ENCODE data around the gene NUP93. TPM values are rescaled to one million over a fixed set of nuclear protein-coding genes. Genes with fewer than 3 reads are reported as not detected.

Gene NUP93
- total and polyA plus RNA-seq, 2 experiments from 2014 or later: 139 to 187 TPM

DNA sequence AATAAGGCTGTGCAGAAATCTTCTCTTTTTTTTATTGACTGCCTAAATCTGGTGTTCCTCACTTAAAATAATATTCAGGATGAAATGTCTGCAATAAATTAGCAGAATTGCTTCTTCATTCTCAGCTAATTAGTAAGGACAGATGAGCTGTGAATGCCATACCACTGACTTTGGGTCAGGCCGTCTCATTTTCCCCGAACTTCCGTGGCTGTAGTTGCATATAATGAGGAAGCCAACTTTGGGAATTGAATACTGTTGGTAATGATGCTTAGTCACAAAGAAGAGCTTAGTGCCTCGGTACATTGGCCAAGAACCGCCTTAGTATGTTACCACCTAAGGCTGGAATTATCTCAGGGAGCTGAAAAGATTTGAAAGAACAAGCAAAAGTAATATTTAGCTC lies 47.6 kb downstream of the NUP93 start:
- TF ChIP-seq STAT1 (IDR thresholded peaks at IDR 0.05; ENCODE audit: unreplicated experiment) (no peak), REST (IDR thresholded peaks at IDR 0.05; ENCODE audit: unreplicated experiment) (no peak), CREB1 (CRISPR knock-in tag; IDR thresholded peaks at IDR 0.05; ENCODE audit: low read depth) (no peak), ZNF114 (CRISPR knock-in tag; IDR thresholded peaks at IDR 0.05) (no peak), POLR2AphosphoS5 (IDR thresholded peaks at IDR 0.05; ENCODE audit: low read depth) (no peak), ZNF462 (CRISPR knock-in tag; IDR thresholded peaks at IDR 0.05) (no peak), EZH2phosphoT487 (IDR thresholded peaks at IDR 0.05; ENCODE audit: unreplicated experiment) (no peak), JUNB (IDR thresholded peaks at IDR 0.05; ENCODE audit: unreplicated experiment) (no peak), NANOG (IDR thresholded peaks at IDR 0.05; ENCODE audit: borderline replicate concordance) (no peak), ZNF331 (CRISPR knock-in tag; IDR thresholded peaks at IDR 0.05; ENCODE audit: low read depth) (no peak)
- DNase-seq (ENCODE audit: low spot score): no peak
- Histone ChIP-seq H3K79me2 (replicated peaks; ENCODE audit: insufficient read depth) (peaks cover 83% of the 10 kb centered on the region), H4K20me1 (replicated peaks; ENCODE audit: insufficient read depth) (peaks cover 11% of the 10 kb centered on the region; the same call in 1 of the 2 replicates), H3K36me3 (ENCODE audit: insufficient read depth) (no peaks in the 10 kb centered on the region), H3K27ac (ENCODE audit: low read depth) (no peak overlapping the region), H3K4me1 (ENCODE audit: insufficient read depth) (peaks cover 38% of the 10 kb centered on the region), H3K27me3 (ENCODE audit: insufficient read depth) (no peaks in the 10 kb centered on the region), H3K9me2 (ENCODE audit: insufficient read depth) (no peaks in the 10 kb centered on the region), H3F3A (replicated peaks; ENCODE audit: low read depth) (no peaks in the 10 kb centered on the region), H2AFZ (no peak overlapping the region), H3K4me2 (no peak overlapping the region), H3K4me3 (no peak overlapping the region)
- Mint-ChIP-seq H3K27ac (no peak overlapping the region), H3K27me3 (ENCODE audit: insufficient read depth, low read depth, poor library complexity) (peaks cover 2% of the 10 kb centered on the region), H3K36me3 (ENCODE audit: low read depth) (no peaks in the 10 kb centered on the region), H3K4me3 (no peak overlapping the region), H3K9me3 (no peaks in the 10 kb centered on the region), H3K4me1 (peaks cover 67% of the 10 kb centered on the region)
- no peak for ATAC-seq

All from GM23338 (cell line).